GF-D8 (cell line): Measurements from ENCODE around the gene TANGO2.

Source experiments
- DNase-seq: peaks from one replicate; lab custom pipeline; 2025; lab: John Stamatoyannopoulos, UW

The TANGO2 gene

DNA sequence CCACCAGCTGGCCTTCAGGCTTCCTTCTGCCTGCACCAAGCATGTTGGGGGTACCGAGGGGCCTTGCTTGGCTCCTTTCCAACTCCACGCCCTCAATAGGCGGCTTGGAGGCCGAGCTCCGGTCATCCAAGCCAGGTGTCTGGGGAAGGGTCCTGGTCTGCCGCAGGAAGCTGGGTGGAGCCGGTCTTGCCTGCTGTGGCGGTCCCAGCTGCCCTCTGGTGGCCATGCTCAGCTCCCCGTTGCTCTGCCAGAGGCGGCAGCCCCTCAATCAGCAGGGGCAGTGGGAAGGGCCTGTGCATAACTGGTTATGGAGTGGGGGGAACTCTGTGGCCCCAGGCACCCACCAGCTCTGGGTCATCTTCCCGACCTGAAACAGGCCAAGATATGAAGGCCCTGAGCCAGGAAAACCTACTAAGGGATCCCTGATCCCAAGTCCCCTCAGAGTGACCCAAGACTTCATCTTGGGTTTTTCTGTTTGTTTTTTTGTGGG, 7.5 kb upstream of the TANGO2 start:
- DNase-seq = no peak

DNA sequence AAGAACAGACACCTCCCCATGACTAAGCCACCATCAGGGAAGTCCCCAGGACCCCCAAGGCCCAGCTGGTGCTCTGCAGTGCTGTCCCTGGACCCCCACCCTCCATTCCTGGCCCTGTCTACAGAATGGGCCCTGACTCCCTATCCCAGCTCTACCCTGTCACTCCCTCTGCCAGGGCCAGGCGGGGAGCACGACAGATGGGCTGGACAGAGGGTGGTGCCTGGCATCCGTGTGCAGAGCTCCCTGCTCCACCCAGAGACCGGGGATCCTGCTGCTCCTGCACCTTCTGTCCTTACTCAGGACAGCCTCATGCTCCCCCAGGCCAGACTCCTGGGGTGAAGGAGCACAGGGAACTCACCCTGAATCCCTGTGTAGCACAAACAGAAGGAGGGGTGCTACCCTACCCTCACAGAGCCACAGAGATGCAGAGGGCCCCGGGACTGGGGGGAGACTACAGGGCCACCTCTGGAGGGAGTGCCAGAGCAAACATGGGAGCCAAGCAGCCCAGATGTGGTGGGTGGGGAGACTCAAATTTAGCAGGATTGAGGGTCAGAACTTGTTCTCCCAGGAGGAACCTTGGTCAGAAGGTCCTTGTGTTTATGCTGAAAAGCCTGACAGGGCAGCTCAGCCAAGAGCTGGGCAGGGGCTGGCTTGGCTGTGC, 6.3 kb upstream of the TANGO2 start:
- no peak for DNase-seq

DNA sequence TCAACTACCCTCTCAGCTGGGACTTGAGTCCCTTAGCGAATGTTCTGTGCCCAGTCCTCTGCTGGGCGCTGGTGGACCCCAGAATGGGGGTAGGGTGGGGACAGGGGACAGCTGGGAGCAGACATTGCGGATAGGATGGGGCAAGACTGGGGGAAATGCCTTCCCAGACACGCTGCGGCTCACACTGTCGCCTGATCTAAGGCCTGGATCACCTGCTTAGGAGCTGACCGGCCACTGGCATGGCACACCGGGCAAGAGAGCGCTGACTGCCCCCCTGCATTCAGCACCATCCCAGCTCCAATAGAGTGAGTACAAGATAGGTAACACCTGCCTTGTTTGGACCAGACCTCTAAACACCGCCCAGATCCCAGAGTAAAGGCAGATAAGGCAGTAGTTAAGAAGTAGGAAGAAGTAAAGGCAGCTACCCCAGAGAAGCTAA, 5.7 kb upstream of the TANGO2 start:
- DNase-seq = no peak

DNA sequence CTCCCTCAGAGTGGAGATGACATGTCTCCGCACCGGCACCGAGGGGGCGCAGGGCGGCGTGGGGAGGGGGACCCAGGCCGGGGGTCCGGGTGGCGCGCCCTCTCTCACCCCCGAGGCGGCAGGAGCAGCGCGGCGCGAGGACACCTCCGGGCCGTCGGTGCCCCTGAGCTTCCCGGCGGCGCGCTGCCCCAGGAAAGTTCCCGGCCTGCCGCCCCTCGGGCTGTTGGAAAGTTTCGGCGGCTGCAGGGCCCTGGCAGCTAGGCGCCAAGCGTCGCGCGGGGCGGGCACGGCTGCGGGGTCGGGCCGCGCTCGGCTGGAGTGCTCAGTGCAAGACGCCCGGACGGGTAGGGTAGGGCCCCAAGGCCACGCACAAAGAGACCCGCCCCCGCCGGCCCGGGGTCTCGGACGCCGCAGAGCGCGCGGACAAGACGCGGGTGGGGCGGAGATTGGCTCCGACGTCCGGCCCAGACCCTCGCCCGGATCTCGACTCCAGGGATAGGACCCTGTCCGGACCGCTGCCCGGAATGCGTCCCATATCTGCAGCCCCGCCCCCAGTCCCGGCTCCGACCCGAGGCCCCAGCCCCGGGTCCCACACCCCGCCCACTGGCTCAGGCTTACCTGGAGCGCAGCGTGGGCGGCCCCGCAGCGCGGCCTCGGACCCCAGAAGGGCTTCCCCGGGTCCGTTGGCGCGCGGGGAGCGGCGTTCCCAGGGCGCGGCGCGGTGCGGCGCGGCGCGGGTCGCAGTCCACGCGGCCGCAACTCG, 4.8 kb upstream of the TANGO2 start:
- DNase-seq = no peak

DNA sequence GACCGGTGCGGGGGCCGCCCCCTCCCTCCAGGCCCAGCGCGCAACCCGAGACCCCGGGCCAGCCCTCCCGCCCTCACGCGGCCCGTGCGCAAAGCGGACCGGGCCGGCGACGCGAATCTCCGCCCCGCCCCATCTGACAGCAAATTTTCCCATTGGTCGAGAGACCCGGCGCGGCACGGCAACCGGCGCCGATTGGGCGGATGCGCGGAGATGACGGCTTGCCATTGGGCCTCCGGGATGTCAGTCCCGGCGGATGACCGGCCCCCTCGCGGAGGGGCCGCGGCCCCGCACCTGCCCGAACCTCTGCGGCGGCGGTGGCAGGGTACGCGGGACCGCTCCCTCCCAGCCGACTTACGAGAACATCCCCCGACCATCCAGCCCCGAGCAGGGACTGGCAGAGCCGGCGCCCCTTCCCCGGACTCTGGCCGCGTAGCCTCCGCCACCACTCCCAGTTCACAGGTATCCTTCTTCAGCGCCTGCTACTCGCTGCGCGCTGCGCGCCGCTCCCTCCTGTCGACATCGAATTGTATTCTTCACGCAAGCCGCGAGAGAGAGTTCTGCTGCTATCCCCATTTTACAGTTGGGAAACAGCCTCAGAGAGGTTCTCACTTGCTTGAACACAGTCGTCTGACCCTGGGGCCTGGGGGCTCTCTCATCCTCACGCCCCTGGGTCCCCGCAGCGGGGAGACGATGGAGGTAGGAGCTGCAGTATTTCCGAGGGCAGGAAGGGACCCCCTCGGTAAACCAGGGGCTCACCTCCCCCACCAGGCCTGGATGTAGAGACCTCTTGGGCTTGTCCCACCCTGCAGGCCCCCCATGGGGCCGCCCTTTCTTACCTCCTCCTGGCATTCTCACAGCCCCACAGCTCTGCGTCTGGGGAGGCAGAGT, 3.9 kb upstream of the TANGO2 start, which contains the start of gene ARVCF:
Gene ARVCF, minus strand, starts transcription at position 90 of the 888 bp plus-strand sequence. CDS start 26,029 bp downstream, outside the sequence.
- peak; percentile 35 for DNase-seq

DNA sequence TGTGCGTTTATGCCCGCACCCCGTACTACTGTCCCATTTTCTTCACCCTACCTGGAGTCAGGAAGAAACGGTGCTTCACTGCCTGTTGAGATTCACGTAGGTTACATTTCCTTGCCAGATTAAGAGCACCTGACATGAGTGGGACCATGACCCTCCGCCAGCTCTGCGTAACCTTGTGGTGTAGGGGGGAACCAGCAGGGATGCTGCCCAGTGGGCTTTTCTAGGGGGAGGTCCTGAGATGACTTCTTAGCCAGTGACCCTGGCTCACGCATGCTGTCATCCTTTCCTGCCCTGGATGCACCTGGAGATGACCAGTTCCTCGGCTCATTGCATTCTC, 3.3 kb upstream of the TANGO2 start:
- no peak for DNase-seq

DNA sequence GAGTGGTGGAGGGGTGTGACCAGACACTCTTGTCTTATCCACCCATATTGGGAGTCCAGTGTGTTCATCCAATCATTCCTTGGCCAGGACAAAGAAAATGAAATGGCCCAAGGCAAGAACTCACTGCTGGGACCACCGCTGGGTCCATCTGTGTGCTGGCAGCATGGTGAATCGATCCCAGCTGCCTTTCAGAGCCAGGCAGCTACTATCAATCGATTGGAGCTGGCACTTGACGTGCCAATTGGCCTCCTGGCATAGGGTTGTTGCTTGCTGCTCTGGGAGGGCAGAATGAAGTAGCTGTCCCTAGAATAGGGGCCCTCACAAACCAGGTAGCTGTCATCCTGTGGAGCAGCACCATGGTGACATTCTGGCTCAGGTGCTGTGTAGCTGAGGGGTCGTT, 2.9 kb upstream of the TANGO2 start:
- DNase-seq = no peak

DNA sequence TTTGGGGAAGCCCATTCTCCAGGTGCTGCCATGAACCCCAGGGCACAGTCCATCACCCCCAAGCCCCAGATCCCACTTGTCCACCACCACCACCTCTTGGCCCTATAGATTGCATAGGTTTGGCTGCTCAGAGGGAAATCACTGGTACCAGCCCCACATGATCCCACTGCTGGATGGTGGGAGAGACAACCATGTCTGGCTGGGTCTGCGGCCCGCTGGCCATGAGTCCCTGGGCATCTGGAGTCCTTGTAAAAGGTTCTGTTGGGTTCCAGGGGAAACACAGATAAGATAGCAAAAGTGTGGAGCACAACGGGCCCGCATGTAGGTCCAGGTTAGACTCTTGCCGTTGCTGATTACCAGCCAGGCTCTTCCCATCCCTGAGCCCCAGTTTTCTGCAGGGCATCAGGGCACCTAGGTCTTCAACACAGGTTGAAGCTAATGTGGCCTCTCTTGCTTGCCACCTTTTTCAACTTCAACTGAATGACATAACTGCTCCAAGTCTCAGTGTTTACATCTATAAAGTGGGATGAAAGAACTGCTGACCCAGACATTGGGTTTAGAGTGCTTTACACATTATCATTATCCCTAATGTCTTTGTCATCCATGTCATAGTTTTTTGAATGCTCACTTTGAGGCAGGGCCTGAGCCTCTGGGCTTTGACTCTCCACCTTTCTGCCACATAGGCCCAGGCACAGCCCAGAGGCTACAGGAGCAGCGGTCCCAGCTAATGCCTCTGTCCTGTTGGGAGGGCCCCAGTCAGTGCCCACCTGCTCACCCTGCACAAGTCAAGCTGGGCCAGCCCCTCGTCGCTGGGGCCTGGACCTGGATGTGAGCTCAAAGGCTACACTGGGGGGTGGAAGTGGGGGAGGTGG, 1.0 kb upstream of the TANGO2 start:
- DNase-seq = no peak

DNA sequence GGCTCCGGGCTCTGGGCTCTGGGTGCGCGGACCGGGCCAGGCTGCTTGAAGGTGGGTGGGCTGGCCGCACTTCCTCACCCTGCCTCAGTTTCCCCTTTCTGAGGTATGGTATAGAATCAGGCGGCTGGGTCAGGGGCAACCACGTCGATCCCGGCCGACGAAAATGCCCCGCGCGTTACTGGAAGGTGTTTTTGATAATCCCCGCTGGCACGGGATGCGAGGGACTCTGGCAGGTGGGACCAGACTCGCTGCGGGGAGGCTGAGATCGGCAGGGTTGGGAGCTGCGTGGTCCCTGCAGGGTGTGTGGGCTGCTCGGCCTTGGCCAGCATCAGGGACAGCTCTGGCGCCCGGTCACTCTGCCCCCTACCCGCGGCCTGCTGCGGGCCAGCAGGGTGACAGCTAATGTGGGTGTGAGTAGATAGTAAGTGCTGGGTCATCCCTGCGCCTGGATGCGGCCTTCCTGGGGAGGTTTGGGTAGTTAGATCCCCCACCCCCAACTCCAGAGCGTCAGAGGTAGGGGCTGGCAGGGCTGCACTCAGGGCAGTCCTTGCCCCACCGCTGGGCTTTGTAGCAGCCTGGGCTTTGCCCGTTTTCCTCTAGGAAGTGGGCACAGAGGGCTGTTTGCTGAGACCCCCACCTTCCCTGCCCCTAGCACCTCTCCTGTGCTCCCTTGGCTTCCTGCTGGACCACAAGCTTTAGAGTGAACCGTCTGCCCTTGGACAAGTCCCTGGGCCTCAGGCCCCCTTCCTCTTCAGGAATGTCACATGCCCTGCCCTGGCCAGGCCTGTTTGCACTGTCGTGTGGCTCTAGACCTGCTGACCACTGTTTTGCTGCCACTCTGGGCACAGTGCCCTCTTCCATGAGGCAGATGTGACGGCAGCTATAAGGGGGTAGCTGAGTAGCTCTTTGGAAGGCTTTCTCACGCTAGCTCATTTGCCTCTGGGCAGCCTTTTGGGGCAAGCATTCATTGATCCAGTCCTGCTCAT, 579 bp downstream of the TANGO2 start:
- no peak for DNase-seq

DNA sequence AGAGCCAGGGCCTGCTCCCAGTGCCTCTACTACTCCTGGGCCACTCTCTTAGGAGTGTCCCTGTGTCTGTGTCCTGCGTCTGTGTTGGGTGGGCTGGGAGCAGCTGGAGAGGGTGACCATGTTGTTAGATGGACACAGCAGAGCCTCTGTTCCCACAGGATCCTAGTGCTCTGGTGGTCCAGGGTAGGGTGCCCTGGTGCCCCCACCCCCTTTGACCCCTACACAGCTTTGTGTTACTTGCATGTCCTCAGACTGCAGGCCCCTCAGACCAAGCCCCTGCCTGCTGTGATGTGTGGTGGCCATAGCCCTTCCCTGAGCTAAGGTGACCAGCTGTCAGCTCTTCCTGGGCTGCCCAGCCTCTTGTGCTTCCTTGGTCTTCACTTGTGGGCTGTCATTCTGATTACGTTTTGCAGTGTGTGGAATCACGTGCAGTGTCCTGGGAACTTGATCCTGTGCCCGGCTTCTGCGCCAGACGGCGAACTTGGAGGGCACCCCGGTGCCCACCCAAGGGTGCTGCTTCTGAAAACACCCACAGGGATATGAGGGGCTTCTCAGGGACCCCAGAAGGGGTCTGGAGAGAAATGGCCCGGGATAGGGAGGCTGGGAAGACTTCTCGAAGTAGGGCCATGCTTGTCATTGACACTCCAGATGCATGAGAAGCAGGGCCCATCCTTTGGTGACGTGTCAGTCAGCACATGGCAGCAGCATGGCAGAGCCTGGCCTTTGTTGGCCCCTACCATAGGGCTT, 1.5 kb downstream of the TANGO2 start:
- no peak for DNase-seq

DNA sequence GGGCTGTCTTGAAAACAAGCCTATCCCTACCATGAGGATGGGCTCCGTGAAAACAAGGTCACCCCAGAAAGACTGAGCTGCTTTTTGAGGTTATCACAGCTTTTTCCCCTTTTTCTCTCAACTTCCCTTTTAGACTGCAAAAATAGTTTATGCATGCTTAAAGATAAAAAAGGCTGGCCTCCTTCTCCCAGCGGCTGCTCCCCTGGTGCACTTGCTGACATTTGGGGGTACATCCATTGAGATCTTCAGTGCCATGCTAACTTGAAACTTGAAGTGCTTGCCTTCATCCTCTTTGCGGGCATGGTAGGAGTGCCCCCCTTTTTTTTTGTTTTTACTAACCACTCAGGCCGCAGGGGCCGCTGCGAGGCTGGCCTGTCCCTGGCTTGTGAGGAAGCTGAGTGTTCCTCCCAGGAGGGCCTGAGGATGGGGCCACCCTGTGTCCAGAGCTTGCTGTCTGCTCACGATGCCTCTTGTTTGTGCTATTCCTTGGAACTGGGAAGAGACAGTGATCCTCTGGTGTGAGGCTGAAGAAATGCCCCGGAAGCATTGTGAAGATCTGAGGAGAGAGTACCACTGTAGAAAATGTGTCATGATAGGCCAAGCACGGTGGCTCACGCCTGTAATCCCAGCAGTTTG, 2.2 kb downstream of the TANGO2 start:
- DNase-seq = no peak

DNA sequence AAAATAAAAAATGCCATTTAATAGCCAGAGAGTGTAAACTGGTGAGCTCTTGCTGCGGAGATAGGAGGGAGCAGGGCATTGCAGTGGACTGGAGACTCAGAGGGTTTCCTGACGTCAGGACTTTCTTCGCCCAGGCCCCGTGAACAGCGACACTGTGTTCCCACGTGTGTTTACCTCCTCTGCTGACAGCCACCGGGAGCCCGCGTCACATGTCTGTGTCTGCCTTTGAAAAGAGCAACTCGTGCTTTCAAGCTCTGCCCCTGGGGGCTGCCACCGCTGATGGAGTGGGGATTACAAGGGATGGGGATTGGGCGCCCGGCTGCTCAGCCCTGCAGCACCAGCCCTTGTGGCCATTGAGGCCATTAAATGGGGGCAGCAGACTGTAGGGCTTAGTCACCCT, 3.3 kb downstream of the TANGO2 start:
- no peak for DNase-seq

DNA sequence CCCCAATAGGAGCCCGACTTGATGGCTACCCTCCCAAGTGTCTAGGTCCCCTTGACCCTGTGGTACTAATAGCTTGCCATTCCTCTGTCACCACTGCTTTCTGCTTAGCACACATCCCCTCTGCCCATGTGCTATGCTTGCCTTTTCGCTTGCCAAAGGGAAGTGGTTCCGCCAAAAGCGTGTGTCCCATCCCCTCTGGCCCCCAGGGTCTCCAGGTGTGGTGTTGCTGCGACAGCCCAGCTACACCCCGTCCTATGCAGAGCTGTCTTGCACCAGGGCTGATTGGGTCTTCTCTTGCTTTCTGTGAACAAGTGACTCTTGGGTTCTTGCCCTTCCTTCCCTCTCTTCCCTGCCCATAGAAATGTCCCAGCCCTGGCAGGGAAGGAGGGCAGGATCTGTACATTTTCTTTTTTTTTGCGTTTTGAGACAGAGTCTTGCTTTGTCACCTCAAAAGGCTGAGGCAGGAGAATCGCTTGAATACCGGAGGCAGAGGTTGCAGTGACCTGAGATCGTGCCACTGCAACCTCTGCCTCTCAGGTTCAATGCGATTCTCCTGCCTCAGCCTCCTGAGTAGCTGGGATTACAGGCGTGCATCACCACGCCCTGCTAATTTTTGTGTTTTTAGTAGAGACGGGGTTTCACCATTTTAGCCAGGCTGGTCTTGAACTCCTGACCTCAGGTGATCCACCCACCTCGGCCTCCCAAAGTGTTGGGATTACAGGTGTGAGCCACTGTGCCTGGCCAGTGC, 3.9 kb downstream of the TANGO2 start:
- DNase-seq = no peak

DNA sequence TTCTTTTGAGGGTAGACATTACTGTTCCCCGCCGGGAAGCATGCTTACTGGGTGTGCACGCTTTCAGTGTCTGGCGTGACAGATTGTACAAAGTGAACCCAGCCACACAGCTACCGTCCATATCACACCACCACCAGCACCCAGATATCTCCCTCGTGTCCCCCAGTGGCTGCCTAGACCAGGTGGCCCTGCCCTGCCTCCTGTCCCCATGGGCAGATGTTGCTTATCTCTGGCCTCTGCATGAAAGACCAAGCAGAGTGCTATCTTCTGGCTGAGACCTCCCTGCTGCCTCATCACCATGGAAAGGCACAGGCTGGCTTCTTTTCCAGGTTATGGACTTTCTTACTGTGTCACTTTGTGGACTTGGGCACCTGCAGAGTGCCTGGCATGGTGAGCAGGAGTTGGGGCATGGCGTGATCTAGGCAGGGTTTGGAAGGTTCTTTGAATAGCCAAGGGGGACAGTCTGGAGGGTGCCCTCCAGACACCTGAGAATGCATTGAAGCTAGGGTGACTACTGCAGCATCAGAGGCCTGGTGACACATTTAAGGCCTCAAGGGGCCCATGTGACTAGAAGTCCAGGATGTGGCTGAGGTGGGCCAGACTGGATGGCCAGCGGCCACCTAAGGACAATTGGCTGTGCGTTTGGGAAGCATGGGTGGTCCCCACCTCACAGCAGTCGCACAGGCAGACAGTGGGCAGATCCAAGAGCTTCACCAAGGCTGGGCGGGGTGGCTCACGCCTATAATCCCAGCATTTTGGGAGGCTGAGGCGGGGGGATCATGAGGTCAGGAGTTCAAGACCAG, 4.7 kb downstream of the TANGO2 start:
- no peak for DNase-seq

DNA sequence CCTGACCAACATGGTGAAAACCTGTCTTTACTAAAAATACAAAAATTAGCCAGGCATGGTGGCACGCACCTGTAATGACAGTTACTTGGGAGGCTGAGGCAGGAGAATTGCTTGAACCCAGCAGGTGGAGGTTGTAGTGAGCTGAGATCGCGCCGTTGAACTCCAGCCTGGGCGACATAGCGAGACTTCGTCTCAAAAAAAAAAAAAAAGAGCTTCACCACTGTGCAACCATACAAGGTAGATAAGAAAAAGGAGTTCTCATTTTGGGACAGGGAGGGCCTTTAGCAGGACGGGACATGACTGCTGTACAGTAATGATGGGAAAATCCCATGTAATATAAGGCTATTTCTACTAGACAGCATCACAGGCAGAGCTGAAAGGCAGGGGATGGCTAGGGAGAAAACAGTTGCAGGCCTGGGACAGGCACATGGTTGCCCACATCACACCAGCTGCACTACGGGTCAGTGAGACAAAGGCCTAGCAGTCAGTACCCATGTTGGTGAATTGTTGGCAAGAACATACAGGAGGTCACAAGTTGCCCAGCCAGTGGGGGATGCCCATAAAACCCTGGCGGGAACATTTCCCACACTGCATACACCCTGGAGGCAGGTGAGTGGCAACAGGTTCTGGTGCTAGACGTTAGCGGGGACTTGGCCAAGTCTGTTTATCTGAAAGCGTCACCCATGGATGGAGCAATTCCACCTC, 5.4 kb downstream of the TANGO2 start:
- DNase-seq = no peak

DNA sequence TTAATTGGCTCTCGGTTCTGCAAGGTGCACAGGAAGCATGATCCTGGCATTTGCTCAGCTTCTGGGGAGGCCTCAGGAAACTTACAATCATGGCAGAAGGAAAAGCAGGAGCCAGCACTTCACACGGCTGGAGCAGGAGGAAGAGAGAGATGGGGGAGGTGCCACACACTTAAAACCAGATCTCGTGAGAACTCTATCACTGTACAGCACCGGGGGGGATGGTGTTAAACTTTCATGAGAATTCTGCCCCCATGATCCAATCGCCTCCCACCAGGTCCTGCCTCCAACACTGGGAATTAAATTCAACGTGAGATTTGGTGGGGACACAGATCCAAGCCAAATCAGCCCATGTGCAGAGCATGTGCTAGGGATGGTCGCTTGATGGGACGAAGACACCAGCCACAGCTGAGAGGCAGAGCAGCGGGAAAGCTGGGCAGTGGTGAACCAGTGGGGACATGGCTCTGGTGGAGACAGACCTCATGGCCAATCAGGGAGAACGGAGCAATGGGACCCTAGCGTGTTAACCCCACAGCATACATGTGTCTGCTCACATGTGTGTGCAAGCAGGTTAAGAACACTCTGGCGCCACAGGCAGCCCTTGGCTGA, 6.2 kb downstream of the TANGO2 start:
- no peak for DNase-seq
